Transverse colon (tissue), 4 donors: ENCODE data around the gene B9D1.

ENCODE experiments used
- CTCF ChIP-seq, 5 experiments: fragments of 200-600 bp in 3 of 5; fragments of 450-650 bp in 2 of 5; sonication (generic) in 3 of 5; IDR thresholded peaks; 1 replicate in 2 of 5; 2 replicates in 3 of 5; pipeline ENCODE4 v1.5.1; 2016 to 2017; ENCODE audit warnings: antibody characterized with exemption in 5 of 5, inconsistent platforms in 3 of 5, mild to moderate bottlenecking in 2 of 5, moderate library complexity in 1 of 5
- EP300 ChIP-seq: sonication (generic); formaldehyde crosslinking; IDR thresholded peaks from one replicate; pipeline ENCODE4 v1.6.1; 2017; ENCODE audit warnings: antibody characterized with exemption, low read depth
- POLR2A ChIP-seq: fragments of 450-650 bp; IDR thresholded peaks from one replicate; pipeline ENCODE4 v1.6.1; 2016; ENCODE audit warnings: antibody characterized with exemption, mild to moderate bottlenecking, moderate library complexity
- POLR2AphosphoS5 ChIP-seq, 3 donors: sonication (generic); formaldehyde crosslinking; IDR thresholded peaks; one replicate each; pipeline ENCODE4 v1.6.1; 2016; ENCODE audit warnings: antibody characterized with exemption in 3 of 3

- TF ChIP-seq EP300, result no peak
- TF ChIP-seq POLR2A, result no peak
- no peak for TF ChIP-seq CTCF (IDR thresholded peaks at IDR 0.05)
- no peak for TF ChIP-seq POLR2AphosphoS5 (IDR thresholded peaks at IDR 0.05)
These were observed 20.3 kb upstream of the B9D1 start for GRCh38 chr17:19382531-19383444.
